Stomach (tissue), 4 donors: ENCODE measurements around the gene CDH15.

Experiments
- CTCF ChIP-seq, 7 experiments: fragments of 450-650 bp in 4 of 7; fragments of 200-600 bp in 3 of 7; sonication (generic) in 3 of 7; IDR thresholded peaks; one replicate each; pipeline ENCODE4 v1.5.1; 2016 to 2019; ENCODE audit warnings: antibody characterized with exemption in 7 of 7, control low read depth in 2 of 7, mild to moderate bottlenecking in 1 of 7
- EP300 ChIP-seq: sonication (generic); formaldehyde crosslinking; IDR thresholded peaks from one replicate; pipeline ENCODE4 v1.6.1; 2017; ENCODE audit warnings: antibody characterized with exemption
- POLR2A ChIP-seq, 4 donors: fragments of 450-650 bp; IDR thresholded peaks; one replicate each; pipeline ENCODE4 v1.6.1; 2016; ENCODE audit warnings: antibody characterized with exemption in 4 of 4, control low read depth in 2 of 4, mild to moderate bottlenecking in 1 of 4, moderate library complexity in 1 of 4
- POLR2AphosphoS5 ChIP-seq, 3 donors: sonication (generic); formaldehyde crosslinking; IDR thresholded peaks; one replicate each; pipeline ENCODE4 v1.6.1; 2016; ENCODE audit warnings: antibody characterized with exemption in 3 of 3

DNA sequence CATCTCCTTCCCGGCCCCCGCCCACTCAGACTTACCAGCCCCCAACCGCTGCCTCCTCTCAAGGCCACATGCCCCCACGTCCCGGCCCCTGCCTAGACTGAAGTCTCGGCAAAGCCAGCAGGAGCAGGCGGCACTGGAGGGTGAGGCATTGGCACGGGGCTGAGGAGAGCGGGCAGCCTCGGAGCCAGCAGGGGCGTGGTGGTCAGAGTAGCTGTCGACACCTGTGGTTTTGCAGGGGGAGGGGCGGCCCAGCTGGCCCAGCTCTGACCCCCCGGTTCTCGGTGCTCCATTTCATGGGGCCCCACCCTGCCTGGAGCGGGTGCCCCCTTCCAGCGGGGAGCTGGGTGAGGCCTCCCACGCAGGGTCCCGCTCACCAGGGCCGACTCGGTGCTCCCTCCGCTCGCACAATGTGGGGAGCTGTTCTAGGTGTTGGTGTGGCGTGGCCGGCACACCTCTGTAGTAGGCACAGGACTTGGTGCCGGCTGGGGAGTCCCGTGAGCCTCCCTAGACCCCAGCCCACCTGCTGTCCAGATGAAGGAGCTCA lies 4.7 kb downstream of the CDH15 start:
- no peak for TF ChIP-seq POLR2A (IDR thresholded peaks at IDR 0.05)
- no peak for TF ChIP-seq CTCF (IDR thresholded peaks at IDR 0.05)
- TF ChIP-seq POLR2AphosphoS5 (IDR thresholded peaks at IDR 0.05) = no peak
- TF ChIP-seq EP300 = no peak
